Dermis microvascular lymphatic vessel endothelial cell (primary cell): Measurements from ENCODE around the gene VEZF1. TPM values are rescaled to one million over a fixed set of nuclear protein-coding genes. Genes with fewer than 3 reads are reported as not detected.

Experiments used
- DNase-seq, 2 donors: peaks; one replicate each; pipeline versions ENCODE4 v3.0.0 to v3.0.0-alpha.2; 2010; ENCODE audit warnings: low read depth in 2 of 2
- total RNA-seq: library from RNA; depleted of rRNA; stranded (reverse); fragments of >200 nt; gene quantifications from 2 replicates; pipeline ENCODE4 v1.2.1, GENCODE V29; 2014

VEZF1 gene
- total RNA-seq, 1 donor from 2014 or later: 22.9 TPM

GRCh38 chr17:57931488-57932137 is 56.4 kb downstream of the VEZF1 start:
- DNase-seq: no peak

- DNase-seq: no peak
These were observed 57.8 kb downstream of the VEZF1 start for GRCh38 chr17:57930239-57930638.

DNA sequence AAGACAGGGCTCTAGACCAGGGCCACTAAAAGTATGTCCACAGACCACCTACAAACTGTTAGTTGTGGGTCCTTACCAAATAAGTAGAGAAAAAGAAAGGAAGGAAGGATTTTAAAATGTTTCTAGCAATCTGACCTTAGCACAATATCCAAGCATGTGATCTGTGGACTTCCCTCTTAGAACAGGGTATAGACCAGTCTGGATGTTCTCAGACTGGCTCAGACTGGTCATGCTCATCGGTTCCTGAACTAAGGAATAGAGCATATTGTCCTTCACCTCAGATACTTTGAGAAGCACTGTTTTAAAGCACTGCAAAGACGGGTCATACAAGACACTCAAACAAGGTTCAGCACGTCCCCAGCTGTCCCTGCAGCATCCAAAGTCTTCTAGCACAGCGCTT is 58.7 kb downstream of the VEZF1 start:
- DNase-seq: no peak

DNA sequence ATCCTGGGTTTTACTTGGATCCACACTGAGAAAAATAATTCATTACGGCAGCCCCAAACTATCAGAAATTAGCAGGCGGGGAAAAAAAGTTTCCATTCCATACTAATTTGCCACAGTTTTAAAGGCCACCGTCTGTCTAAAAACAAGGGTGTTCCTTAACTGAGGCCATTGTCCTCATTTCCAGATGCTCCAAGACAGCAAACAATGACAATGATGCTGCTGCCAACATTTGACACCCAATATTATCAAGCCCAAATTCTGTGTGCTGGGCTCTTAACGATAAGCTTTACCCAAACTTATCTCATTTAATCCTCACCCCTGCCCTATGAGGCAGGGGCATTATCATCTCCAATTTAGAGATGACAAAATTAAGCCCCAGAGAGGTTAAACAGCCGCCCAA is 59.1 kb downstream of the VEZF1 start:
- no peak for DNase-seq

GRCh38 chr17:57927048-57927723 is 60.9 kb downstream of the VEZF1 start:
- DNase-seq: peak in 1 of 2 donors; percentile 54

DNA sequence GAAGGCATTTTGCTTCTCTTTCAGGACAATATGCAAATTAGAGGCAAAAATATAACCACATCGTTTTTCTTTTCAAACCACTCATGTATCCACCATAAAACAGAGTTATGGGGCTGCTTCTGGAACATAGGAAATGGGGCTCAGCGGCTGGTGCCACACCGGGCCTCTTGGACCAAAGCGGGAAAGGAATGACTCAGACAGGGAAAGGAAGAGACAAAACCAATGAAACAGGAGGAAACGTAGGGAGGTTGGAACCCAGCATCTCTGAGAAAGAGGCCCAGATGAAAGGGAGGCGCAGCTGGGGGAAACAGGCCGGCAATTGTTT is 61.4 kb downstream of the VEZF1 start:
- DNase-seq: no peak

GRCh38 chr17:57925361-57925990 is 62.6 kb downstream of the VEZF1 start:
- DNase-seq: no peak

- DNase-seq: no peak
These were observed 63.4 kb downstream of the VEZF1 start for GRCh38 chr17:57924677-57925076.

Other genes with a start within 250 kb of the VEZF1 start
- not detected in 2 replicates for gene CCDC182, start 243.0 kb downstream of the VEZF1 start, total RNA-seq
- gene MRPS23, start 138.2 kb downstream of the VEZF1 start, total RNA-seq: 22.9 and 30.2 TPM in 2 replicates
- 3.9 and 4.6 TPM in 2 replicates for gene CUEDC1, start 32.8 kb downstream of the VEZF1 start, total RNA-seq
- 329 and 461 TPM in 2 replicates for gene SRSF1, start 19.0 kb upstream of the VEZF1 start, total RNA-seq
- 10.1 and 10.9 TPM in 2 replicates for gene DYNLL2, start 95.2 kb upstream of the VEZF1 start, total RNA-seq
- not detected in 2 replicates for gene OR4D1, start 160.1 kb upstream of the VEZF1 start, total RNA-seq
- gene OR4D2, start 178.7 kb upstream of the VEZF1 start, total RNA-seq: not detected in 2 replicates
- gene EPX, start 204.5 kb upstream of the VEZF1 start, total RNA-seq: not detected in 2 replicates
- gene MKS1, start 231.0 kb upstream of the VEZF1 start, total RNA-seq: 11.8 and 12.7 TPM in 2 replicates